Measurements from ENCODE around the gene ESRRG. TPM values are rescaled to one million over a fixed set of nuclear protein-coding genes. Genes with fewer than 3 reads are reported as not detected.

ESRRG gene
- total and polyA plus RNA-seq, 2 of the 8 experiments (the other 6 are each of a cell fraction or from before 2014, with no cell fraction given) = 0.59 to 1.4 TPM

GRCh38 chr1:216599851-216600250, 123.4 kb downstream of the ESRRG start (continued):
- TF ChIP-seq CHD7 (IDR thresholded peaks at IDR 0.05; ENCODE audit: insufficient replicate concordance, low read length) (no peak), SP1 (IDR thresholded peaks at IDR 0.05; ENCODE audit: low read depth, low read length) (no peak), NANOG (IDR thresholded peaks at IDR 0.05; ENCODE audit: insufficient read depth, low read depth, low read length, poor library complexity, severe bottlenecking) (no peak), GABPA (IDR thresholded peaks at IDR 0.05; ENCODE audit: borderline replicate concordance, insufficient read depth, low read length) (no peak)

All from H1 (cell line).